Measurements from ENCODE around the gene AP4B1. TPM values are rescaled to one million over a fixed set of nuclear protein-coding genes. Genes with fewer than 3 reads are reported as not detected.

The AP4B1 gene
- total RNA-seq, 1 experiment from 2014 or later = 23.8 TPM

DNA sequence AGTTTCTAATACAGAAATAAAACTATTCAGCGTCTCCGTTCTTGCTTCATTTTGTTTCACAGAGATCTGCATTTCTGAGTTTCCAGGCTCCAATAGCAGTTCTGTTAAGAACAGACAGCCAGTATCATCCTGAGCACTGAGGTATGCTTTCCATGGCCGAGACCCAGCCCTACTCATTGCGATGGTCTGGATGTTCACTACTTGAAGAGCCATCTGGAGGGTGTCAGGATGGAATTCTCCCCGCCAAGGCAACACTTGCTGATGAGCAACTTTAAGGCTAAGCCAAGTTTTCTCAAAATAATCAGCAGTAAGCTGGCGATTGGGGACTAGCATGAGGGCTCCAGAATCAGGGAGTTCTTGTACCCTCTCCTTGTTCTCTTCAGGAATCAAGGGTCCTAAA is 9.5 kb downstream of the AP4B1 start:
- DNase-seq (ENCODE audit: low spot score) = no peak

DNA sequence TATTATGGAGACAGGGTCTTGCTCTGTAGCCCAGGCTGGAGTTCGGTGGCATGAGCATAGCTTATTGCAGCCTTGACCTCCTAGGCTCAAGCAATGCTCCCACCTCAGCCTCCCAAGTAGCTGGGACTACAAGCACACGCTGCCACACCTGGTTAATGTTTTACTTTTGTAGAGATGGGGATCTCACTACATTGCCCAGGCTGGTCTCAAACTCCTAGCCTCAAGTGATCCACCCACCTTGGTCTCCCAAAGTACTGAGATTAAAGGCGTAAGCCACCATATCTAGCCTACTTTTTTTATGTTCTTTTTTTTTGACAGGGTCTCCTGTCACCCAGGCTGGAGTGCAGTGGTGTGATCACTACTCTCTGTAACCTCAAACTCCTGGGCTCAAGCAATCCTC is 11.3 kb downstream of the AP4B1 start:
- no peak for DNase-seq (ENCODE audit: low spot score)

DNA sequence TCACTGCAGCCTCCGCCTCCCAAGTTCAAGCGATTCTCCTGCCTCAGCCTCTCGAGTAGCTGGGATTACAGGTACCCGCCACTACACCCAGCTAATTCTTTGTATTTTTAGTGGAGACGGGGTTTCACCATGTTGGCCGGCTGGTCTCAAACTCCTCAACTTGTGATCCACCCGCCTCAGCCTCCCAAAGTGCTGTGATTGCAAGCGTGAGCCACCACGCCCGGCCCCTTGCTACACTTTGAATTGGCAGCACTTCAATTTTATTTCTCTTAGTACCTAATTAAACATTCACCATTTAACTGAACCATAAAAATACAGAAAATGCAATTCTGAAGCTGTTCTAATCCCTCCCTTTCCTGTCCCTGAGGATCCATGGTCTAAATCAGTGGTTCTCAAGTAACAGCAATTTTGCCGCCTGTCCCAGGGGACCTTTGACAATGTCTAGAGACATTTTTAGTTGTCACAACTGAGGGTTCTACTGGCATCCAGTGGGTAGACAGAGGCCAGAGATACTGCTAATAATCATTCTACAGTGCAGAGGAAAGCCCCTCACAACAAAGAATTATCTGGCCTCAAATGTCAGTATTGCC is 12.9 kb downstream of the AP4B1 start:
- DNase-seq (ENCODE audit: low spot score) = no peak

DNA sequence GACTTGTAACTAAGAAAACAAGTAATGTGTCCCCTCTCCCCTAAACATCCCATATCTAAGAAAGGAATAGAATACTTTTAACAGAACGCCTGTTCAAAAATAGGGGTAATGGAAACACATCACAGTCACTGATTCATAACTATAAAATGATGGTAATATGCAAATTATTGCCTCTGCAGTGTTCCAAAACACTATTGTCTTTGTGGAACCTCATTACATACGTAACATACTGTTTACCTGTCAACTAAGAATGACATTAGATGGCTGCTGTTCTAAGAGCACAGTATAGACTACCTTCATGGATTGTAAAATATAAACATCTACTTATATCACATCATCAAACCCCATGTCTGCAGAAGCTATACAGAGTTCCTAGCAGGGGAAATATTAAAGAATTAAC is 13.8 kb downstream of the AP4B1 start:
- no peak for DNase-seq (ENCODE audit: low spot score)

DNA sequence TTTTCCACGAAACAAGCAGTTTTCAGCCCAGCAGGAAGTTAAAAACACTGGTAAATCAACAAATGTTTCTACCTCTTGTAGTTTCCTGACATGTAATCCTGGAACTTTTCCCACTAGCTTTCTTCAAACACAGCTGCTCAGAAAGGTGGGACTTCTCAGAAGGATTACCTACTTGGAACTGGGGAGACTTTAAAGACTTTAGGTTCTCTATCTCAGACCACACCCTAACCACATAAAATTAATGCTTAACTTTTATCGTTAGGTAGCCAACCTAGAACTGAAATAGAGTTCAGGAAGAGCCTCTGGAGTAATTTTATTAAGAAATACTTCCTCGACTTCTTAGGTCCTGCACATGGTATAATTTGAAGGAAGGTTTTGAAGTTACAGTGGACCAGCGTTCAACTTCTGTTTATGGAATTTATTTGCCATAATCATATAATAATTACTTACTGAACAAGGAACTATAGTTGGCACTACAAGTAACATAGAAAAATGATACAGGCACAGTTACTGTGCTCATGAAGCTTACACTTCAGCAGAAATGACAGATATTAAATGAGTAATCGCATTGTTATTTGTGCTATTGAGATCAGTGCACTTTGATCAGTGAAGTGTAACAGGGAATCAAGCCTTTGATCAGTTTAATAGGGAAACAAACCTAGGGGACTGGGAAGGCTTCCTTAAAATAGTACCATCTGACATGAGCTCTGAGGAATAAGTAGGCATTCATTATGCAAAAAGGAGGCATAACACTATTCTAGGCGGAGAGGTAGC is 17.0 kb downstream of the AP4B1 start, which contains the start of gene BCL2L15:
Gene BCL2L15 (minus strand): TSS at position 180 of the 774 bp plus-strand sequence. CDS start 206 bp downstream, outside the sequence.
- DNase-seq (ENCODE audit: low spot score) = no peak

DNA sequence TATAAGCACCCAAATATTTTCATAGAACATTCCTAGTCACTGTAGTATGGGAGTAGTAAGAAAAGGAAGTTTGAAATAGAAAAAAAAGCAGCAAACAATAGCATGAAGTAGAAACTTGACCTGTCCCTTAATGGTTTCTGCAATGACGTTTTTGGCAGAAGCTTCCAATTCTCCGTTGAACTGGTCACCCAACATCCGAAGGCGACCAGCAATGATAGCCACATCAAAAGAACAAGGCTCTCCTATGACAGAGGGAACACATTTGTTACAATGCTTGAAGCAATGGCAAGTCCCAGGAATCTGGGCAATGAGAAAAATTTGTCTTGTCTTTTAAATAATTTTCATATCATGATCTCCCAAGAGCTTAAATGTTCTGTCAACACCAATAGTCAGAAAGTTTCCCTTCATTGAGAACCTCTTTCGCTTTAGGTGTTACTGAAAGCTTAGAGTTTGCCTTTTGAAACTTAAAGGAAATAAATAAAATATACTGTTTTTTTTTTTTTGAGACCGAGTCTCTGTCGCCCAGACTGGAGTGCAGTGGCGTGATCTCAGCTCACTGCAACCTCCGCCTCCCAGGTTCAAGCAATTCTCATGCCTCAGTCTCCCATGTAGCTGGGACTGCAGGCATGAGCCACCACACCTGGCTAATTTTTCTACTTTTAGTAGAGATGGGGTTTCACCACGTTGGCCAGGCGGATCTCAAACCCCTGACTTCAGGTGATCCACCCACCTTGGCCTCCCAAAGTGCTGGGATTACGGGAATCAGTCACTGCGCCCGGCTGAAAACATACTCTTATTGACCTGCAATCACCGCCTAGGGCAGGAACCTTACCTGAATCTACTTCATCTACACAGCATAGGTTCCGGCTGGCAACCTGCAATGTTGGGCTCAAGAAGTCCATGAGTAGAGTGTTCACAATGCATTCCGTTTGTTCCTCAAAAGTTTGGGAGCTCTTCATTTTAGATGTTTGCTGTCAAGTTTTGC is 17.9 kb downstream of the AP4B1 start:
- no peak for DNase-seq (ENCODE audit: low spot score)

DNA sequence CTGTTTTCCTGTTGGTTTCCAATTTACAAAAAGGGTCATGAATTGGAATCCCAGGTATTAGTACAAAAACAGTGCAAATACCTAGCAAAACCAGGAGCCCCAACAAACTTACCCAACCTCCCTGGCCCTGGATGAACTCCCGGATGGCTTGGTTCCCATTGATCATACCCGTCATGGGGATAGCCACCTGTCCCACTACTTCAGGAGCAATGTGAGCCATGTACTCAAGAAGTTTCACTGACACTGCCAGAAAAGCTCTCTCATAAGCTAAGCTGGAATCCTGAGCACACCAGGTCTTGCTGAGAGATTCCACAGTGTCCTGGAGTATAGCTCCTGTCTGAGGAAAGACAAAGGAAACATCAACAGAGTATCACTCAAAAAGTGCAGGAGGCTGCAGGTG is 22.9 kb downstream of the AP4B1 start:
- DNase-seq (ENCODE audit: low spot score) = no peak

DNA sequence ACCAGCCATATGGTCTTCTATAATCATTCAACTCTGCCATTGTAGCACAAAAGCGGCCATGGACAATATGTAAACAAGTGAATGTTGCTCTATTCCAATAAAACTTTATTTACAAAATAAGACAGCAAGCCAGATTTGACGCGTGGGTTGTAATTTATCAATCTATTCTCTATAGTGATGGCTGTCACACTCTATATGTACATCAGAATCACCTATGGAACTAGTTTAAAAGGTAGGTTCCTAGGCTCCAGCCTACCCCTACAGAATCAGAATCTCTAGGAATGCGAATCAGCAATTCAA is 24.9 kb downstream of the AP4B1 start:
- no peak for DNase-seq (ENCODE audit: low spot score)

DNA sequence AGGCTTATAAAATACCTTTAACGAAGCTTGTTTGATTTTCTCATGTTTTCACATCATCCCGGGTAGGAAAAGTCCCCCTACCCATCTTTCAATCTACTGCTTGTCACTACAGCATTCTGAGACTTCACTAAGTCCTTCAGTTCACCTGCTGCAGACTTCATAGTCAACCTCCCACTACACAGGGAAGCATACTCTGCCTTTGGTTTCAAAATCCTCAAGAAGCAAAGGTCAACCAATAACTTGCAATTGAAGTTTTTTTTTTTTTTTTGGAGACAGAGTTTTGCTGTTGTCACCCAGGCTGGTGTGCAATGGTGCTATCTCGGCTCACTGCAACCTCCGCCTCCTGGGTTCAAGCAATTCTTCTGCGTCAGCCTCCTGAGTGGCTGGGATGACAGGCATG is 28.4 kb downstream of the AP4B1 start:
- DNase-seq (ENCODE audit: low spot score) = no peak

DNA sequence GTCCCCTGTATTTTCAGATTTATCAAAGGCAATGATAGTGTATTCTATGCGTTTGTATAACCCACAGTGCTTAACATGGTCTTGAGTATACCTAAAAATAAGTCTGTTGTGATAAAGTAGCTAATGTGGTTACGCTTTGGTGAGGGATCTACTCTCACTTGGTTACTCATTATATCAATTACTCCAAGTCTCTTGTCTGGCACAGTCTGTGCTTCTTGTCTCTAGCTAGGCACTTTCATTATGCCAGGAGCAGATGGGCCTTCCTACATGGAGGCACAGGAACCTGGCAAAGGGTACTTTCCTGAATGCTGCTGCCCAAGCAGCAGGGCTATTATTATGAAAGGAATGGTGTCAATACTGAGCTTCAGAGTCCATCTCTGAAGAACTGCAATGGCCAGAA is 28.9 kb downstream of the AP4B1 start:
- DNase-seq (ENCODE audit: low spot score) = no peak

DNA sequence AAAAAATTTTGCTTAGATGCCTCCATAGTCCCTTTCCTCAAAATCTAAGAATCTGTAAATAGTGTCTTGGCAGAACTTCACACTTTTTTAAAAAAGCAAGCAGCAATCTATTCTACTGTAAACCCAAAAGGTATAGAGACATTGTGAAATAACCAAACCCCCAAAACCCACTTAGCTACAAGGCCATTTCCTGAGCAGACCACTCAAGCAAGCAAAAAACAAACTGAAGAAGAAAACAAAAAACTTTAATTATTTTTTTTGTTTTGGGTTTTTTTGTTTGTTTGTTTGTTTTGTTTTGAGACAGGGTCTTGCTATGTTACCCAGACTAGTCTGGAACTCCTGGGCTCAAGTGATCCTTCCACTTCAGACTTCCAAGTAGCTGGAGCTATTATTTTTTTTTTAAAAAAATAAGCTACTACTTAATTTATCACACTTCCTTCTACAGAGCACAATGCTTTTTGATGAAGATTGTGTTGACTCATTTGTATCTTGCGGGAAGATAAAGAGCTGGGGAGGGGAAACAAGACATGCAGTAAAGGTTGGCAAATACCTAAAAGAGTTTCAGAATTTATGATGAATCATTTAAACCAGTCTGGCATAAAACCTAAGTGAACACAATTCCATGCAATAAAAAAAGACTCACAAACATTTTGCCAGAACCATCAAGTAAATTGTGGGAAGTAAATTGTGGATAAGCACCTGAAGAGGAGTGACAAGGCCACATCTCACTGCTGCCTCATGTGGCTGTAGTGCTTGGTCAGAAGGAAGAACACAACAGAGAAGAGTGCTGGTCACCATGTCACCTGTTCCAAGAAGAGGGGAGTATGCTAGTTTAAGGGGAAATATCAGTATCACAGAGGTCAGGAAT is 30.4 kb downstream of the AP4B1 start:
- peak; percentile 51 for DNase-seq (ENCODE audit: low spot score)

DNA sequence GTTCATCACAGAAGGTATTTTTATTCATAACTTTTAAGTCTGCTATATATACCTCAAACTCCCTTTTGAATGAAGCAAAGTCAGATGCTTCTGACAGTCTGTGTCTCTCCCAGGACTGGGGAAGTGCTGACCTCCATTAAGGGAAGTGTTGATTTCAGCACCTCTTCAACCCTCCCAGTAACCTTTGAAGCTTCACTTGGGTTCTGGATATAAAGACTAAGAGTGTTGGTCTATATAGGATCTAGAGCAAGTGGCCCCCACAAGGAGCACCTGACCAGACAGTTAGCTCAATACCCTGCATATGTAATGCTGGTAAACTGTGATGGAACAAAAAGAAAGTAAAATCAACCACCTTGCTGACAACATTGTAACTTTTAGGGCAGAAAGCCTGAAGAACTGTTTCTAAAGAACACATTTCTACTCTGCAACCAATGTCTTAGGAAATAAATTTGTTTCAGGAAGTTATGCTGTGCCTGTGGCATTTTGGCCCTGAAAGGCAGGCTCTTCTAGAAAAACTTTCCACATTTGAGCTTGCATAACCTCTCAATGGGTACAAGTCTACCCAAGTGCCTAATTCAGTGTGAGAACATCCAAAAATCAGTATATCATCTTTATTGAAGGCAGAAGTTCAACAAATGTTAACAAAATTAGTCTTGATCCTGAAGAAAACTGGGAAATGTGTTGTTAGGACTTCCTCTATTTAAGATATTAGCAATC is 32.2 kb downstream of the AP4B1 start:
- DNase-seq (ENCODE audit: low spot score) = no peak

DNA sequence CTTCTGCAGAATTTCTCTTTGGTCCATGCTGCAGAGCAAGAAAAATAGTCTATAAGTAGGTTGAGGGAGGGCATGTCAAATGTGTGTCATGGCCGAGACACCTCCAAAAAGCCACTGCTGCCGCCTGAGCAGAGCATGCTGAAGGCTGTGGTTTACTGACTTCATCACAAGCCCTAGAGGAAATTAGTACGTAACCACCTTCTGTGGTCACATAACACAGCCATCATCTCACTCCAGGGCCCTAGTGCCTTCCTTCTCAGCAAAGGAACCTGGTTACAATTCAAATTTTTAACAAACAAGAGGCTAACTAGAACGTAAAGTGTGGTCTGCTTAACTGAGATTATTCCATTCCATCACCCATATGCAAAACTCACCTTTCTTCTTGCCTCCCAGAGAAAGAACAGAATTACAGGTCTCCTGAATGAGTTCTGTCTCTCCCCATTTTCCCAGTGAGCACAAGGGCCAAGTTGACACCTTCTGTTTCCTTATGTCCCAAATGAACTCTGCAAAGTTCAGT is 32.9 kb downstream of the AP4B1 start, which contains the start of gene PTPN22:
Gene PTPN22 (minus strand): TSS at position 116 of the 517 bp plus-strand sequence.
- peak; percentile 79 for DNase-seq (ENCODE audit: low spot score)

DNA sequence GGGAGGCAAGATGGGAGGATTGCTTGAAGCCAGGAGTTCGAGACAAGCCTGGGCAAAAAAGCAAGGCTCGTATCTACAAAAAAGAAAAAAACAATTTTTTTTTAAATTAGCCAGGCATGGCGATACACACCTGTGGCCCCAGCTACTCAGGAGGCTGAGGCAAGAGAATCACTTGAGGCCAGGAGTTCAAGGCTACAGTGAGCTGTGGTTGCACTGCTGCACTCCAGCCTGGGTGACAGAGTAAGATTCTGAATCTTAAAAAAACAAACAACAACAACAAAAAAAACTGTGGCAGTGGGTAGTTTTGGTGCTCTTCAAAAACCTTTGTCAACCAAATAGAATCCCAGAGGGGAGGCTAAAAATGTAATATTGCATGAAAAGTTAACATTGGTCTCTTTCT is 33.8 kb downstream of the AP4B1 start:
- no peak for DNase-seq (ENCODE audit: low spot score)

DNA sequence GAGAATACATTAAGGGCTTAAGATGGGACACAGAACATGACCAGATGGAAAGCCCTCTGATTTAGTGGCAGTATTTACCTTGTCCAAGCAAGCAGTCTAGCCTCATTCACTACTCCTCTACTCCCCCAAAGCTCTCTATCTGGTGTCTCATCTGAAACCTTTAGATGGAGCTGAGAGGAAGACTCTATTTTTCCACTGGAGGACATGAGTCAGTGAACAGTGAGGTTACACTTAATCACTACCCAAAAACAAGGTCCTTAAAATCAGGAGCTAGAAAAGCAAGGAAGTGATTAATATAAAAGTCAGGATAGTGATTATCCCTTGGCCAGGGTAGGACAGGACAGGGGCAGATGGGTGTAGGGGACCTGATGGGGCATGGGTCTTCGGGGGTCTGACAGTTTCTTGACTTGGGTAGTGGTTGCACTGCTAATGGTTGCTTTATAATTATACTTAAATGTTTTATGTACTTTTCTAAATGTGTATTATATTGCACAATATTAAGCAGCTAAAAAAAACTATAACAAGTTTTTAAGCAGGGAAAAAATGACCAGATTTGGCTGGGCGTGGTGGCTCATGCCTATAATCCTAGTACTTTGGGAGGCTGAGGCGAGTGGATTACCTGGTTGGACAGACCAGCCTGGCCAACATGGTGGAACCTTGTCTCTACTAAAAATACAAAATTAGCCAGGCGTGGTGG is 36.1 kb downstream of the AP4B1 start:
- peak; percentile 23 for DNase-seq (ENCODE audit: low spot score)

DNA sequence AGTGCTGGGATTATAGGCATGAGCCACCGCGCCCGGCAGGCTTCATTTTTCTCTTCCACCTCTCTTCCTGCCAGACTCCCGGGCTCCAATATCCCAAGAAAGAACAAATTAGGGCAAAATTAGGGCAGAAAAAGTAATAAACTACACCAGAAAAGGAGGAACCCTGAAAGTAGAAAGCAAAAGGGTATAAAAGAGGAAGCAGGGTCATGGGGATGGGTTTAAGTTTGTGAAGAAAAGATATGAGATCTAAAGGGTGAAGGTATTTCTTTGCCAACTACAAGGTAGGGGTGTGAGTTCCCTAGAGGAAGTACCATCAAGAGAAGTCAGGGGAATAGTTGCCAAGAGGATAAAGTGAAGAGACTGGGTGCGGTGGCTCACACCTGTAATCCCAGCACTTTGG is 43.0 kb downstream of the AP4B1 start:
- no peak for DNase-seq (ENCODE audit: low spot score)

DNA sequence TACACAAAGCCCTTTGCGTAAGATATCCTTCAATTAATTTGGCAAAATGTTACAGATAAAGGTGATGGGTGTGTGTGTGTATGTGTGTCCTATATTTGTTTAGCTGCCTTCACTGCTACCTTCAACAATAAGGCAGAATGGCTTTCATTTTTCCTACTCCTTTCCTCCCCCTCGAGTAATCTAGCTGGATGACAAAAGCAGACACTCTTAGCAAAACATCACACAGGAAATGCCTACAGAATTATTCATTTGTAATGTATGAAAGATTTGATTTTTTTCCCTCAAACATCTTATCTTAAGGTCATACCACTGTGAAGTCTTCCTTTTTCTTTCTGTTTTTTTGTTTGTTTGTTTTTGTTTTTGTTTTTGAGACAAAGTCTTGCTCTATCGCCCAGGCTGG is 43.7 kb downstream of the AP4B1 start:
- peak; percentile 72 for DNase-seq (ENCODE audit: low spot score)

DNA sequence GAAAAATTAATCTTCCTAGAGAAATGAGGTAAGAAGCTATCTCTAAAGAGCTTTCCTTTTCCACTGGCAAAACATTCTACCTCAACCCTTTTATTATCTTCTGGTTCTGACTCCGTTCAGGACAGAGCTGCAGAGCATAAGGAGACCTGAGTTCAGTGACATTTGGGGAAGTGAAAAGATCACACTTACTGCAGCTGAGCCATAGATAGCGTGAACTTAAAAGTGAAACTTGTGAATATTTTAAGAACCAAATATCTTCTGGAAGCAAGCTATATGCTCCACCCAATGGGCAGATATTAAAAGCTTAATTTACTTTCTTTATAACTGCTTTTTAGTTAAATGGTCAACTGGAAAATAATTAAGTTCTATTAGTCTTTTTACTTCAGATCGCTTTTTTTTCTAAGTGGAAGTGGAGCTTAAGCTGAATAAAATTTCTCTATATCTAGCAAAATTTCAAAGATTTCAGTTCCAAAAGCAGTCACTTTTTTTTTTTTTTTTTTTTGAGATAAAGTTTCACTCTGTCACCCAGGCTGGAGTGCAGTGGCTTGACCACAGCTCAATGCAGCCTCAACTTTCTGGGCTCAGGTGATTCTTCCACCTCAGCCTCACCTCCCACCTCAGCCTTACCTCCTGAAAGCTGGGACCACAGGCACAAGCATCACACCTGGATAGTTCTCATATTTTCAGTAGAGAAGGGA is 45.0 kb downstream of the AP4B1 start:
- no peak for DNase-seq (ENCODE audit: low spot score)

DNA sequence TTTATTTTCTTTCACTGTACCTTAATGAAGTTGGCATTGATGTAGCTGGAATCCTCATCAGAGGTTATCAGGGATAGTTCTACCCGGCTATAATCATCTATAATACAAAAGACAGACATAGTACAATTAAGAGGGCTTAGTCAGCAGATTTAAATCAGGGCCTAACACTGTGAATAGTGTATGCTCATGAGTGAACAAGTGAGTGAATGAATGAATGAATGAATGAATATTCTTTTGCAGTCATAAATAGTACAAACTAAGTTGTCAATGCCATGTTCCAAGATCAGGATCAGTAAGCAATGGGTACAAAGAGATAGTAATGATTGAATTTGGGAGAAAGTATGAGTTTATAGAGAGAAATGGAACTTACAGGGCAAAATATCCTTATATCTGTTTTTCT is 45.6 kb downstream of the AP4B1 start:
- DNase-seq (ENCODE audit: low spot score) = no peak

Measured in A172 (cell line).